22Rv1 (cell line): ENCODE results near the gene UBR2.

Experiments used
- ZFX ChIP-seq: fragments of 450-650 bp; IDR thresholded peaks from 2 replicates; pipeline ENCODE4 v1.6.1; 2017; ENCODE audit warnings: antibody characterized with exemption, borderline replicate concordance
- TF ChIP-seq, protein P1 (sequence below): fragments of 450-650 bp; IDR thresholded peaks from 2 replicates; pipeline ENCODE4 v1.5.1; 2017; ENCODE audit warnings: mild to moderate bottlenecking

DNA sequence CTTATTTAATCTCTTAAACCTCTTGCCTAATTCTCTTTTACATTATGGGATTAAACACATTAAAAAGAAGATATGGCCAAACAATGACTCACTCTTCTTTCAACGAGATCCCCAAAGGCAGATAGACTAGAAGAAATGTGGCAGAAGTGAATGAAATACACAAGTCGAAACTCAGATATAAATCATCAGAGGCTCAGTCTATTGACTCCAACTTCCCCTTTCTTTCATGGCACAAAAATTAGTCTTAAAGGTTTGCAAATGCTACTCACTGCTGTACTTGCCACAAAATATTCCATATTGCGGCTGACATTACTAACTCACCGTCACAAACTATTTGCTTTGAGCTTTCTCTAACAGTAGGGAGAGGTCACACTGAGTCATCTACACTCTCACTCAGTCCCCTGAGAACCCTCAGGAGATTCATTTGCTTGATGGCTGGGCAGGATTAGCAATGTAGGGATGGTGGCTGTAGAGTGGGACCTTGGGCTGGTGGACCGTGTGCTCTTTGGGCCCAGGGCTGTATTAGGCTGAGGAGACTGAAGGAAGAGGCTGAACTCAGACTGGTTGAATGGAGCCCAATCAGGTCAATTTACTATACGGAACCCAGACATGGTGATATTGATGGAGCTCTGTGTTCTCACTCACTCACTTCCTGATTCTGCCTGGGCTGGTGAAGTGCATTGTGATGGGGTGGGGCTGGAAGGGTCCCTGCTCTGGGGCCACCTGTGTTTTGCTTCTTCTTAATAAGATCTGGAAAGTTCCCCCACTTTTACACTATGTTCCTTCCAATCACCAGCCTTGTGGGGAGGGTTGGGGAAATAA, 42.8 kb upstream of the UBR2 start:
- TF ChIP-seq, protein P1, sequence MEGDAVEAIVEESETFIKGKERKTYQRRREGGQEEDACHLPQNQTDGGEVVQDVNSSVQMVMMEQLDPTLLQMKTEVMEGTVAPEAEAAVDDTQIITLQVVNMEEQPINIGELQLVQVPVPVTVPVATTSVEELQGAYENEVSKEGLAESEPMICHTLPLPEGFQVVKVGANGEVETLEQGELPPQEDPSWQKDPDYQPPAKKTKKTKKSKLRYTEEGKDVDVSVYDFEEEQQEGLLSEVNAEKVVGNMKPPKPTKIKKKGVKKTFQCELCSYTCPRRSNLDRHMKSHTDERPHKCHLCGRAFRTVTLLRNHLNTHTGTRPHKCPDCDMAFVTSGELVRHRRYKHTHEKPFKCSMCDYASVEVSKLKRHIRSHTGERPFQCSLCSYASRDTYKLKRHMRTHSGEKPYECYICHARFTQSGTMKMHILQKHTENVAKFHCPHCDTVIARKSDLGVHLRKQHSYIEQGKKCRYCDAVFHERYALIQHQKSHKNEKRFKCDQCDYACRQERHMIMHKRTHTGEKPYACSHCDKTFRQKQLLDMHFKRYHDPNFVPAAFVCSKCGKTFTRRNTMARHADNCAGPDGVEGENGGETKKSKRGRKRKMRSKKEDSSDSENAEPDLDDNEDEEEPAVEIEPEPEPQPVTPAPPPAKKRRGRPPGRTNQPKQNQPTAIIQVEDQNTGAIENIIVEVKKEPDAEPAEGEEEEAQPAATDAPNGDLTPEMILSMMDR: no peak
- no peak for TF ChIP-seq ZFX
